ENCODE data around the gene TBCCD1. TPM values are rescaled to one million over a fixed set of nuclear protein-coding genes. Genes with fewer than 3 reads are reported as not detected.

Gene TBCCD1
- total and polyA plus RNA-seq, 12 donors, result 3.3 to 21.0 (median 9.4) TPM

DNA sequence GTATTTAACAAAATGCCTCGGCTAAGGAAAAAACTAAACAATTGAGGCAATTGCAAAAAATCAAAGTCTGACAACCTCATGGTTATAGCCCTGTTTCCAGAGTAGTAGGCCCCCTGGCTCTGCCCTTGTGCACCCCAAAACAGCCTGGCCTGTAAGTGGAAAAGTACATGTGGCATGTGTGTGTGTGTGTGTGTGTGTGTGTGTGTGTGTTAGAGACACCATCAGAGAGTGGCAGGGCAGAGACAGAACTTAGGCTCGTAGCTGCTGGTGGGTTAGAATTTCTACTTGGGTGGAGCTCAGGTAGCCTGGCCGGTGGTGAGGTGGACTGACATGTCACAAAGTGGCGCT, 31.6 kb upstream of the TBCCD1 start:
- no peak for DNase-seq
- no peaks in the 10 kb centered on the region for H3K27me3 ChIP-seq
- H3K36me3 ChIP-seq (replicated peaks in 1 of 2), result no peaks in the 10 kb centered on the region
- TF ChIP-seq, protein P1, sequence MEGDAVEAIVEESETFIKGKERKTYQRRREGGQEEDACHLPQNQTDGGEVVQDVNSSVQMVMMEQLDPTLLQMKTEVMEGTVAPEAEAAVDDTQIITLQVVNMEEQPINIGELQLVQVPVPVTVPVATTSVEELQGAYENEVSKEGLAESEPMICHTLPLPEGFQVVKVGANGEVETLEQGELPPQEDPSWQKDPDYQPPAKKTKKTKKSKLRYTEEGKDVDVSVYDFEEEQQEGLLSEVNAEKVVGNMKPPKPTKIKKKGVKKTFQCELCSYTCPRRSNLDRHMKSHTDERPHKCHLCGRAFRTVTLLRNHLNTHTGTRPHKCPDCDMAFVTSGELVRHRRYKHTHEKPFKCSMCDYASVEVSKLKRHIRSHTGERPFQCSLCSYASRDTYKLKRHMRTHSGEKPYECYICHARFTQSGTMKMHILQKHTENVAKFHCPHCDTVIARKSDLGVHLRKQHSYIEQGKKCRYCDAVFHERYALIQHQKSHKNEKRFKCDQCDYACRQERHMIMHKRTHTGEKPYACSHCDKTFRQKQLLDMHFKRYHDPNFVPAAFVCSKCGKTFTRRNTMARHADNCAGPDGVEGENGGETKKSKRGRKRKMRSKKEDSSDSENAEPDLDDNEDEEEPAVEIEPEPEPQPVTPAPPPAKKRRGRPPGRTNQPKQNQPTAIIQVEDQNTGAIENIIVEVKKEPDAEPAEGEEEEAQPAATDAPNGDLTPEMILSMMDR (IDR thresholded peaks at IDR 0.05), result no peak
- no peak for TF ChIP-seq POLR2A (IDR thresholded peaks at IDR 0.05)
- H3K4me1 ChIP-seq (replicated peaks in 1 of 2), result no peaks in the 10 kb centered on the region
- H3K4me3 ChIP-seq, result no peak overlapping the region
- intact Hi-C loops (cut with DNase I), result no loop called here
- H3K9me3 ChIP-seq (replicated peaks in 1 of 3), result no peaks in the 10 kb centered on the region
- no peak overlapping the region for H3K27ac ChIP-seq
- WGBS, 4 donors, result 84 to 91% (median 86%) methylated on average over 4 of the region's 4 CpGs

DNA sequence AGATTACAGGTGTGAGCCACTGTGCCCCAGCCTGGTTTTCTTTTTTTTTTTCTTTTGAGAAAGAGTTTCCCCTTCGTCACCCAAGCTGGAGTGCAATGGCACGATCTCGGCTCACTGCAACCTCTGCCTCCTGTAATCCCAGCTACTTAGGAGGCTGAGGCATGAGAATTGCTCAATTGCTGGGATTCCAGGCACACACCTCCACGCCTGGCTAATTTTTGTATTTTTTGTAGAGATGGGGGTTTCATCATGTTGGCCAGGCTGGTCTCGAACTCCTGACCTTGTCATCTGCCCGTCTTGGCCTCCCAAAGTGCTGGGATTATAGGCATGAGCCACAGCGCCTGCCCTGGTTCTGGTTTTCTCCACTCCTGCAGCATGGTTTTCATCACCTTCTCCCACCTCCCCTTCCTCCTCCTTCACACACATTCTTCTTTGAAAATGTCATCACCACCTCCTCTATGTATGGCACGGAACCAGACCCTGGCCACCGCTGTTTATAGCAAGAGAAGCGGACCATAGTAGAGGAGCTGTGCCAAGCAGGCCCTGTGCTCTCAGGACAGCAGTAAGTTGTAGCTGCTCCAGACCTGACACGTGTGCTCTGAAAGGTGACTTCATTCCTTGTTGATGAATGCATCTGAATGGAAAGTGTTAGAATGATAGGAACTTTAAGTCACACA, 31.1 kb upstream of the TBCCD1 start:
- intact Hi-C loops (cut with DNase I), result no loop called here
- TF ChIP-seq, protein P1 (IDR thresholded peaks at IDR 0.05), result no peak
- TF ChIP-seq POLR2A (IDR thresholded peaks at IDR 0.05), result no peak
- H3K9me3 ChIP-seq (replicated peaks in 1 of 3), result no peaks in the 10 kb centered on the region
- no peaks in the 10 kb centered on the region for H3K36me3 ChIP-seq (replicated peaks in 1 of 2)
- H3K4me3 ChIP-seq, result no peak overlapping the region
- no peaks in the 10 kb centered on the region for H3K27me3 ChIP-seq
- H3K27ac ChIP-seq, result no peak overlapping the region
- 77 to 84% (median 80%) methylated on average over 11 of the region's 11 CpGs for WGBS, 4 donors
- no peak for DNase-seq
- H3K4me1 ChIP-seq (replicated peaks in 1 of 2), result no peaks in the 10 kb centered on the region

DNA sequence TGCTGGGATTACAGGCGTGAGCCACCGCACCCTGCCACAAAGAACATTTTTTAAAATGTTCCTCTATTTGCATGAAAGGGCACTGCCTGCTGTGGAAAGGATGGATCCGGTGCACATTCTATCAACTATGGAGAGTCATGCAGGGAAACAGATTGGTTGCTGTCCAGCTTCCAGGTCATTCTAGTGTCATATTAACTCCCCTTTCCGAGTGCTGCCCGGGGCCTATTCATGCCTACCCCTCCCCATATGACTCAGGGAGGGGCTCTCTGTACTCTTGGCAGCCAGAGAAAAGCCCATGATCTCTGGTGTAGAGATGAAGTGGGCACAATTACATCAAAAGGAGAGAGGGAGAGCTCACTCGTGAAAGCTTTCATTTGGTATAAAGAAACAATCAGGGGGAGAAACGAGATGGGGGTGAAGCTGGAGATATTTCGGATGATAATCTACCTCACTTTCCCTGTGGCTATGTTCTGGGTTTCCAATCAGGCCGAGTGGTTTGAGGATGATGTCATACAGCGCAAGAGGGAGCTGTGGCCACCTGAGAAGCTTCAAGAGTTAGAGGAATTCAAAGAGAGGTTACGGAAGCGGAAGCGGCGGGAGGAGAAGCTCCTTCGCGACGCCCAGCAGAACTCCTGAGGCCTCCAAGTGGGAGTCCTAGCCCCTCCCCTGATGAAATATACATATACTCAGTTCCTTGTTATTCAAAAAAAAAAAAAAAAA, 29.6 kb upstream of the TBCCD1 start:
- intact Hi-C loops (cut with DNase I), result no loop called here
- TF ChIP-seq, protein P1 (IDR thresholded peaks at IDR 0.05), result no peak
- TF ChIP-seq POLR2A (IDR thresholded peaks at IDR 0.05), result no peak
- Histone ChIP-seq H3K27me3 (no peaks in the 10 kb centered on the region), H3K9me3 (replicated peaks in 1 of 3) (no peaks in the 10 kb centered on the region), H3K4me1 (replicated peaks in 1 of 2) (no peaks in the 10 kb centered on the region), H3K4me3 (no peak overlapping the region), H3K36me3 (replicated peaks in 1 of 2) (no peaks in the 10 kb centered on the region), H3K27ac (no peak overlapping the region)
- 63 to 66% (median 64%) methylated on average over 17 of the region's 17 CpGs for WGBS, 4 donors
- DNase-seq, result no peak

DNA sequence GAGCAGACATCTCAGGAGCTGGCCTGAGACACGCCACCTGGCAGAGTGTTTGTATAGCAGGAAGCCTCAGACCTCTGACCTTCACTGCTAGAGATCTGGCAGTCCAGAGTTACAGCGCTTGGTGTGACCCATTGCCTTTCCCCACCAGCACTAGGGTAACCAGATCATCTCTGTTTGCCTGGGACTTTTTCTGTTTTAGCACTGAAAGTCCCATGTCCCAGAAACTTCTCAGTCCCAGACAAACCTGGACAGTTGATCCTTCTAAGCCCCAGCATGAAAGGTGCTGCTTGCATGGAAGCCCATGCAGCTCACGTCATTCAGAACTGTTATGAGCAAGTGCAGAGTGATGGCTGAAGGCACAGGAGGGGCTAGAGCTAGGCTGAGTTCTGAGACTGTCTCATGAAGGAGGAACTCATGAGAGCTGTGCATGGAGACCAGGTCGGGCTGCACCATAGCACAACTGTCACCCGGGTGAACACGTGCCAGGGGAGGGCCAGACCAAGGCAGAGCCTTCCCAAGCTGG, 27.5 kb upstream of the TBCCD1 start:
- Histone ChIP-seq H3K36me3 (replicated peaks in 1 of 2) (no peaks in the 10 kb centered on the region), H3K27me3 (no peaks in the 10 kb centered on the region), H3K4me1 (replicated peaks in 1 of 2) (no peaks in the 10 kb centered on the region), H3K27ac (no peak overlapping the region), H3K4me3 (no peak overlapping the region), H3K9me3 (replicated peaks in 1 of 3) (no peaks in the 10 kb centered on the region)
- intact Hi-C loops (cut with DNase I), result no loop called here
- no peak for DNase-seq
- 76 to 89% (median 84%) methylated on average over 5 to 6 of the region's 6 CpGs for WGBS, 4 donors
- no peak for TF ChIP-seq POLR2A (IDR thresholded peaks at IDR 0.05)
- TF ChIP-seq, protein P1 (IDR thresholded peaks at IDR 0.05), result no peak
